ENCODE data around the gene SV2C.
A peak's percentile ranks its signal among the peaks of the same experiment; 100 is the strongest.

SV2C gene

DNA sequence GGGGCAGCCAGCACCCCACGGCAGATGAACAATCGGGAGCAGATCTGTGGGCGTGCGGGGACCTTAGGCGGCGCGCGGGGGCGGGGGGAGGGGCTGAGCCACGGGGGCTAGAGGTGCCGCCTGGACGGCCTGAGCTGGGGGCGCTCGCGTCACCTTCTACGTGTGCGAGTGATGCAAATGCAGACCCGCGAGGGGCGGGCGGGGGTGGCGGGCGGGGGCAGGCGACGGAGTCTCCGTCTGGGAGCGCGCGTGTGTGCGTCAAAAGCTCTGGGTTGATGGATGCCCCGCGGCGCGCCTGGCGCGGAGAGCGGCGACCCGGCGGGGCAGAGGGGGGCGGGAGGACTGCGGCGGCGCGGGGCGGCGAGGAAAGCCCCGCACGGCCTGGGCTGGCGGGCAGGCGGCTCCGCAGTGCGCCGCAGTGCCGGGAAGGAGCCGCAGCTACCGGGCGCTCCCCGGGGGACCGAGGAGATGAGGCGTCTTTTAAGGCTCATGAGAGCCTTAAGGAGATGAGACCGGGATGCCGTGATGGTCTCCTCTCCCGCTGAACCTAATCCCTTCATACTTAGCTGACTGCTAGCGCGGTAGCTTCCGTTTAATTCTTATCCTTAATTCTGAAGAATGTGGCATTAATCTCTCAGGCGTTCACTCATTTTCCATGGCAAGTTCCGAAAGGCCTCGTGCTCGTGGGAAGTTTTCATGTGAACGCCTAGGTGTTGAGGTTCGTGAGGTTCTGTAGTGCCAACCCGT is 1.5 kb downstream of the SV2C start (continued):
- no peak for TF ChIP-seq ISL1 (CRISPR knock-in tag; IDR thresholded peaks at IDR 0.05)
- no peak for TF ChIP-seq ZFP30 (CRISPR knock-in tag; IDR thresholded peaks at IDR 0.05)
- no peak for TF ChIP-seq ZNF565 (CRISPR knock-in tag; conservative IDR thresholded peaks at IDR 0.05; ENCODE audit: low read depth)
- TF ChIP-seq, protein P1, sequence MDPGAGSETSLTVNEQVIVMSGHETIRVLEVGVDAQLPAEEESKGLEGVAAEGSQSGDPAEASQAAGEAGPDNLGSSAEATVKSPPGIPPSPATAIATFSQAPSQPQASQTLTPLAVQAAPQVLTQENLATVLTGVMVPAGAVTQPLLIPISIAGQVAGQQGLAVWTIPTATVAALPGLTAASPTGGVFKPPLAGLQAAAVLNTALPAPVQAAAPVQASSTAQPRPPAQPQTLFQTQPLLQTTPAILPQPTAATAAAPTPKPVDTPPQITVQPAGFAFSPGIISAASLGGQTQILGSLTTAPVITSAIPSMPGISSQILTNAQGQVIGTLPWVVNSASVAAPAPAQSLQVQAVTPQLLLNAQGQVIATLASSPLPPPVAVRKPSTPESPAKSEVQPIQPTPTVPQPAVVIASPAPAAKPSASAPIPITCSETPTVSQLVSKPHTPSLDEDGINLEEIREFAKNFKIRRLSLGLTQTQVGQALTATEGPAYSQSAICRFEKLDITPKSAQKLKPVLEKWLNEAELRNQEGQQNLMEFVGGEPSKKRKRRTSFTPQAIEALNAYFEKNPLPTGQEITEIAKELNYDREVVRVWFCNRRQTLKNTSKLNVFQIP (CRISPR knock-in tag; IDR thresholded peaks at IDR 0.05; ENCODE audit: borderline replicate concordance, low read depth) = no peak

DNA sequence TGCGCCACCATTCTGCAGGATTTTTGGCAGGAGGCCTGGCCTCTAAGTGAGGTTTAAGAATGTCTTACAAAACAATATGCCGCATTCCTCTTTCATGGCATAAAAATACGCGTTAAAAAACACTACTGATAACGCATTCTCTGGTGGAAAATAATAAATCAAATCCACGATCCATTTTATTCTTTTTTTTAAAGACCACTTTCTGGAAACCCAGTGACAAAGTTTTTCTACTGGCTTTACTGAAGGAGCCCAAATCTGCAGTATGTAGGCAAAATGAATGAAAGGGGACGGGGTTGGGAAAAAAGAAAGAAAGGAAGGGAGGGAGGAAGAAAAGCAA is 2.0 kb downstream of the SV2C start:
- ATAC-seq = no peak
- TF ChIP-seq, protein P2, sequence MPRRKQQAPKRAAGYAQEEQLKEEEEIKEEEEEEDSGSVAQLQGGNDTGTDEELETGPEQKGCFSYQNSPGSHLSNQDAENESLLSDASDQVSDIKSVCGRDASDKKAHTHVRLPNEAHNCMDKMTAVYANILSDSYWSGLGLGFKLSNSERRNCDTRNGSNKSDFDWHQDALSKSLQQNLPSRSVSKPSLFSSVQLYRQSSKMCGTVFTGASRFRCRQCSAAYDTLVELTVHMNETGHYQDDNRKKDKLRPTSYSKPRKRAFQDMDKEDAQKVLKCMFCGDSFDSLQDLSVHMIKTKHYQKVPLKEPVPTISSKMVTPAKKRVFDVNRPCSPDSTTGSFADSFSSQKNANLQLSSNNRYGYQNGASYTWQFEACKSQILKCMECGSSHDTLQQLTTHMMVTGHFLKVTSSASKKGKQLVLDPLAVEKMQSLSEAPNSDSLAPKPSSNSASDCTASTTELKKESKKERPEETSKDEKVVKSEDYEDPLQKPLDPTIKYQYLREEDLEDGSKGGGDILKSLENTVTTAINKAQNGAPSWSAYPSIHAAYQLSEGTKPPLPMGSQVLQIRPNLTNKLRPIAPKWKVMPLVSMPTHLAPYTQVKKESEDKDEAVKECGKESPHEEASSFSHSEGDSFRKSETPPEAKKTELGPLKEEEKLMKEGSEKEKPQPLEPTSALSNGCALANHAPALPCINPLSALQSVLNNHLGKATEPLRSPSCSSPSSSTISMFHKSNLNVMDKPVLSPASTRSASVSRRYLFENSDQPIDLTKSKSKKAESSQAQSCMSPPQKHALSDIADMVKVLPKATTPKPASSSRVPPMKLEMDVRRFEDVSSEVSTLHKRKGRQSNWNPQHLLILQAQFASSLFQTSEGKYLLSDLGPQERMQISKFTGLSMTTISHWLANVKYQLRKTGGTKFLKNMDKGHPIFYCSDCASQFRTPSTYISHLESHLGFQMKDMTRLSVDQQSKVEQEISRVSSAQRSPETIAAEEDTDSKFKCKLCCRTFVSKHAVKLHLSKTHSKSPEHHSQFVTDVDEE (CRISPR knock-in tag; IDR thresholded peaks at IDR 0.05) = no peak
- TF ChIP-seq, protein P1 (CRISPR knock-in tag; IDR thresholded peaks at IDR 0.05; ENCODE audit: borderline replicate concordance, low read depth) = no peak
- TF ChIP-seq CSDC2 (CRISPR knock-in tag; IDR thresholded peaks at IDR 0.05) = no peak
- no peak for TF ChIP-seq PPARA (CRISPR knock-in tag; IDR thresholded peaks at IDR 0.05; ENCODE audit: borderline replicate concordance)
- TF ChIP-seq TOX (CRISPR knock-in tag; IDR thresholded peaks at IDR 0.05; ENCODE audit: borderline replicate concordance) = no peak
- TF ChIP-seq BACH2 (CRISPR knock-in tag; IDR thresholded peaks at IDR 0.05; ENCODE audit: borderline replicate concordance) = no peak
- no peak for TF ChIP-seq ARNTL (CRISPR knock-in tag; IDR thresholded peaks at IDR 0.05; ENCODE audit: borderline replicate concordance, low read depth)
- TF ChIP-seq ZNF8 (CRISPR knock-in tag; IDR thresholded peaks at IDR 0.05) = no peak

DNA sequence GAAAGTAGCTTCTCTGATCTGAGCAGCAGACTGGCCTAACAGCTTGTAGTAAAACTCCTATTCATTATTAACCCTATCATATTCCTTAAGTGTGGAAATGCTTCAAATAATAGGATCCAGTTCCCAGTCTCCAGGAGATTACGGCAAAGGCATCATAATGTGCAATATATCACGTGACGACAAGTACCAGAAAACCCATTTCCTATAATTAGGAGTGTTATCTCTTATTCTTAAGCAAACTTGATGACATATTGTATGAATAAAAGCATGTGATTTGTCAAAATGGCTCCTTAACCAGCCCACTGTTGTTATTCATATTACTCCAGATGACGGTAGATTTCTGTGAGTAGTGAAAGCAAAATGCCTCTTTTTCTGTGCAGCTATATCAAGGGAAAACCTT is 2.9 kb downstream of the SV2C start:
- ATAC-seq = no peak
- TF ChIP-seq ZNF8 (CRISPR knock-in tag; IDR thresholded peaks at IDR 0.05) = peak; percentile 6; the same call in 1 of the 2 replicates
- TF ChIP-seq RARB (CRISPR knock-in tag; IDR thresholded peaks at IDR 0.05) = no peak
- TF ChIP-seq, protein P2 (CRISPR knock-in tag; IDR thresholded peaks at IDR 0.05) = no peak
- TF ChIP-seq ZNF565 (CRISPR knock-in tag; conservative IDR thresholded peaks at IDR 0.05; ENCODE audit: low read depth) = no peak
- TF ChIP-seq ZFP3 (CRISPR knock-in tag; IDR thresholded peaks at IDR 0.05) = peak; percentile 87
- no peak for TF ChIP-seq OSR1 (CRISPR knock-in tag; IDR thresholded peaks at IDR 0.05)
- TF ChIP-seq ISL1 (CRISPR knock-in tag; IDR thresholded peaks at IDR 0.05) = 0 out of 2 replicates have a peak, but pooled peaks have one; percentile 15
- TF ChIP-seq ARNTL (CRISPR knock-in tag; IDR thresholded peaks at IDR 0.05; ENCODE audit: borderline replicate concordance, low read depth) = no peak
- TF ChIP-seq, protein P1 (CRISPR knock-in tag; IDR thresholded peaks at IDR 0.05; ENCODE audit: borderline replicate concordance, low read depth) = no peak
- TF ChIP-seq TCF4 (CRISPR knock-in tag; IDR thresholded peaks at IDR 0.05; ENCODE audit: borderline replicate concordance) = no peak
- 0 out of 2 replicates have a peak, but pooled peaks have one; percentile 9 for TF ChIP-seq ESRRG (CRISPR knock-in tag; IDR thresholded peaks at IDR 0.05)
- TF ChIP-seq, protein P3, sequence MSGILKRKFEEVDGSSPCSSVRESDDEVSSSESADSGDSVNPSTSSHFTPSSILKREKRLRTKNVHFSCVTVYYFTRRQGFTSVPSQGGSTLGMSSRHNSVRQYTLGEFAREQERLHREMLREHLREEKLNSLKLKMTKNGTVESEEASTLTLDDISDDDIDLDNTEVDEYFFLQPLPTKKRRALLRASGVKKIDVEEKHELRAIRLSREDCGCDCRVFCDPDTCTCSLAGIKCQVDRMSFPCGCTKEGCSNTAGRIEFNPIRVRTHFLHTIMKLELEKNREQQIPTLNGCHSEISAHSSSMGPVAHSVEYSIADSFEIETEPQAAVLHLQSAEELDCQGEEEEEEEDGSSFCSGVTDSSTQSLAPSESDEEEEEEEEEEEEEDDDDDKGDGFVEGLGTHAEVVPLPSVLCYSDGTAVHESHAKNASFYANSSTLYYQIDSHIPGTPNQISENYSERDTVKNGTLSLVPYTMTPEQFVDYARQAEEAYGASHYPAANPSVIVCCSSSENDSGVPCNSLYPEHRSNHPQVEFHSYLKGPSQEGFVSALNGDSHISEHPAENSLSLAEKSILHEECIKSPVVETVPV (CRISPR knock-in tag; IDR thresholded peaks at IDR 0.05) = no peak
- no peak for TF ChIP-seq ZFP30 (CRISPR knock-in tag; IDR thresholded peaks at IDR 0.05)
- no peak for TF ChIP-seq ZNF70 (CRISPR knock-in tag; IDR thresholded peaks at IDR 0.05)
- no peak for TF ChIP-seq TOX (CRISPR knock-in tag; IDR thresholded peaks at IDR 0.05; ENCODE audit: borderline replicate concordance)
- no peak for TF ChIP-seq PPARA (CRISPR knock-in tag; IDR thresholded peaks at IDR 0.05; ENCODE audit: borderline replicate concordance)

All from SK-N-SH treated with all-trans-retinoic acid at 6 μM for 48 hours (cell line).